H1 (cell line): ENCODE results near the gene ADK. TPM values are rescaled to one million over a fixed set of nuclear protein-coding genes. Genes with fewer than 3 reads are reported as not detected.

Source experiments
- CTCF ChIA-PET: fragments of 300-600 bp; sonication (Branson Sonifier 250); formaldehyde crosslinking; loops from one replicate; lab custom pipeline; 2021; ENCODE audit not compliant: partially characterized antibody; lab: Charles Lee
- POLR2A ChIA-PET: fragments of 300-600 bp; sonication (Branson Sonifier 250); formaldehyde crosslinking; loops from one replicate; lab custom pipeline; 2021; ENCODE audit warnings: inconsistent platforms; ENCODE audit not compliant: partially characterized antibody; lab: Charles Lee
- DNase-seq, 2 experiments: peaks; one replicate each; pipeline versions ENCODE4 v3.0.0 to v3.0.0-alpha.2; 2010 to 2022; ENCODE audit warnings: low spot score in 2 of 2, low read depth in 1 of 2, mixed read lengths in 1 of 2
- FAIRE-seq: peaks from 2 replicates; lab custom pipeline; 2011; peaks lifted over from hg19 to GRCh38; lab: Jason Lieb, UNC
- H2AFZ ChIP-seq: 2 replicates; pipeline ENCODE4 v1.8.1; 2012; ENCODE audit warnings: low read length, inconsistent platforms
- H2AK5ac ChIP-seq: 2 replicates; pipeline ENCODE4 v1.6.1; 2013; ENCODE audit warnings: low read depth, low read length
- H2BK120ac ChIP-seq: replicated peaks from 2 replicates; pipeline ENCODE3; 2013; ENCODE audit warnings: low read depth, low read length, inconsistent platforms
- H2BK12ac ChIP-seq: 2 replicates; pipeline ENCODE4 v1.6.1; 2013; ENCODE audit warnings: low read depth, low read length
- H2BK15ac ChIP-seq: 2 replicates; pipeline ENCODE4 v1.6.1; 2013; ENCODE audit warnings: low read length
- H2BK20ac ChIP-seq: 2 replicates; pipeline ENCODE4 v1.6.1; 2013; ENCODE audit warnings: low read length
- H2BK5ac ChIP-seq: 2 replicates; pipeline ENCODE4 v1.6.1; 2013; ENCODE audit warnings: low read depth, low read length
- H3K14ac ChIP-seq: 2 replicates; pipeline ENCODE4 v1.6.1; 2013; ENCODE audit warnings: inconsistent platforms; ENCODE audit not compliant: insufficient read length
- H3K18ac ChIP-seq: 2 replicates; pipeline ENCODE4 v1.6.1; 2013; ENCODE audit warnings: low read length; ENCODE audit errors: extremely low read depth
- H3K23ac ChIP-seq: 2 replicates; pipeline ENCODE4 v1.6.1; 2013; ENCODE audit warnings: inconsistent platforms; ENCODE audit not compliant: insufficient read length
- H3K23me2 ChIP-seq: 2 replicates; pipeline ENCODE4 v1.6.1; 2013; ENCODE audit warnings: low read depth, low read length
- H3K27ac ChIP-seq: 2 replicates; pipeline ENCODE4 v1.6.1; 2011; ENCODE audit warnings: low read depth, low read length, inconsistent platforms
- H3K27me3 ChIP-seq, 4 experiments: replicated peaks in 1 of 4; 1 replicate in 1 of 4; 2 replicates in 3 of 4; pipeline versions ENCODE4 v1.6.1 to v1.8.1; 2011 to 2013; ENCODE audit warnings: low read length in 3 of 4, mild to moderate bottlenecking in 3 of 4, inconsistent platforms in 2 of 4, mixed read lengths in 2 of 4, moderate library complexity in 1 of 4; ENCODE audit not compliant: control insufficient read depth in 3 of 4, insufficient read depth in 3 of 4; ENCODE audit errors: extremely low read depth in 1 of 4
- H3K36me3 ChIP-seq, 4 experiments: 2 replicates each; pipeline versions ENCODE4 v1.6.1 to v1.8.1; 2011 to 2013; ENCODE audit warnings: mild to moderate bottlenecking in 4 of 4, low read length in 3 of 4, moderate library complexity in 2 of 4, control low read depth in 1 of 4, inconsistent platforms in 1 of 4; ENCODE audit not compliant: insufficient read depth in 4 of 4, control insufficient read depth in 2 of 4
- H3K4ac ChIP-seq: replicated peaks from 2 replicates; pipeline ENCODE3; 2013; ENCODE audit warnings: low read length, low read depth, mixed read lengths, inconsistent platforms; ENCODE audit not compliant: insufficient read length
- H3K4me1 ChIP-seq, 4 experiments: replicated peaks in 1 of 4; 1 replicate in 1 of 4; 2 replicates in 3 of 4; pipeline versions ENCODE4 v1.6.1 to v1.8.1; 2011 to 2013; ENCODE audit warnings: low read length in 3 of 4, inconsistent platforms in 2 of 4, mixed read lengths in 1 of 4; ENCODE audit not compliant: insufficient read depth in 4 of 4, control insufficient read depth in 3 of 4
- H3K4me2 ChIP-seq, 2 experiments: 2 replicates each; pipeline versions ENCODE4 v1.6.1 to v1.8.1; 2011 to 2013; ENCODE audit warnings: low read depth in 2 of 2, low read length in 2 of 2, control low read depth in 1 of 2, inconsistent platforms in 1 of 2, mild to moderate bottlenecking in 1 of 2; ENCODE audit not compliant: insufficient read depth in 1 of 2
- H3K4me3 ChIP-seq, 4 experiments: fragments of 200-600, 300-600 bp in 1 of 4; sonication (generic), shearing (Covaris generic), sonication (Bioruptor Twin) in 1 of 4; 2 replicates each; pipeline versions ENCODE4 v1.5.1 to v1.8.1; 2011 to 2016; ENCODE audit warnings: low read length in 4 of 4, low read depth in 3 of 4, control low read depth in 2 of 4, inconsistent platforms in 2 of 4, mild to moderate bottlenecking in 2 of 4, mixed read lengths in 1 of 4, moderate library complexity in 1 of 4; ENCODE audit not compliant: insufficient read depth in 2 of 4; ENCODE audit errors: extremely low read depth in 1 of 4
- H3K56ac ChIP-seq: replicated peaks from 2 replicates; pipeline ENCODE3; 2013; ENCODE audit warnings: low read depth, mild to moderate bottlenecking, mixed read lengths, low read length, inconsistent platforms; ENCODE audit not compliant: insufficient read length
- H3K79me1 ChIP-seq: 2 replicates; pipeline ENCODE4 v1.6.1; 2013; ENCODE audit warnings: low read depth, low read length, control low read depth
- H3K79me2 ChIP-seq, 2 experiments: 2 replicates each; pipeline versions ENCODE4 v1.6.1 to v1.8.1; 2012 to 2013; ENCODE audit warnings: low read length in 2 of 2, mild to moderate bottlenecking in 2 of 2, inconsistent platforms in 1 of 2; ENCODE audit not compliant: insufficient read depth in 2 of 2, control insufficient read depth in 1 of 2
- H3K9ac ChIP-seq, 4 experiments: replicated peaks in 1 of 4; 1 replicate in 1 of 4; 2 replicates in 3 of 4; pipeline versions ENCODE4 v1.6.1 to v1.8.1; 2011 to 2013; ENCODE audit warnings: low read depth in 3 of 4, low read length in 3 of 4, control low read depth in 2 of 4, mild to moderate bottlenecking in 2 of 4, moderate library complexity in 2 of 4, inconsistent platforms in 1 of 4; ENCODE audit errors: extremely low read depth in 1 of 4
- H3K9me3 ChIP-seq, 2 experiments: 2 replicates each; pipeline versions ENCODE4 v1.6.1 to v1.8.1; 2012 to 2013; ENCODE audit warnings: mild to moderate bottlenecking in 2 of 2, moderate library complexity in 2 of 2, control low read depth in 1 of 2, inconsistent platforms in 1 of 2, low read depth in 1 of 2, low read length in 1 of 2, mixed read lengths in 1 of 2; ENCODE audit not compliant: insufficient read depth in 2 of 2
- H4K20me1 ChIP-seq, 2 experiments: replicated peaks in 1 of 2; 2 replicates each; pipeline versions ENCODE3 to v1.8.1; 2011 to 2013; ENCODE audit warnings: inconsistent platforms in 2 of 2, low read length in 2 of 2, mild to moderate bottlenecking in 1 of 2; ENCODE audit not compliant: insufficient read depth in 2 of 2, control insufficient read depth in 1 of 2
- H4K5ac ChIP-seq: 2 replicates; pipeline ENCODE4 v1.6.1; 2013; ENCODE audit warnings: low read length, low read depth, mixed read lengths, inconsistent platforms; ENCODE audit not compliant: insufficient read length
- H4K8ac ChIP-seq: 2 replicates; pipeline ENCODE4 v1.8.0; 2013; ENCODE audit warnings: mild to moderate bottlenecking, moderate library complexity, low read length, inconsistent platforms; ENCODE audit not compliant: insufficient read depth; ENCODE audit errors: extremely low read depth
- H4K91ac ChIP-seq: replicated peaks from 2 replicates; pipeline ENCODE3; 2013; ENCODE audit warnings: low read length, mixed read lengths, inconsistent platforms; ENCODE audit not compliant: insufficient read length
- ASH2L ChIP-seq: fragments of 200-600, 300-600 bp; sonication (generic); IDR thresholded peaks from one replicate; pipeline ENCODE4 v1.7.1; 2017; ENCODE audit warnings: low read length
- ATF2 ChIP-seq: IDR thresholded peaks from 2 replicates; pipeline ENCODE4 v1.6.1; 2012; ENCODE audit warnings: low read length, inconsistent platforms
- ATF3 ChIP-seq: IDR thresholded peaks from 2 replicates; pipeline ENCODE4 v1.6.1; 2011; ENCODE audit warnings: low read depth, mild to moderate bottlenecking, low read length; ENCODE audit not compliant: insufficient read depth
- CHD2 ChIP-seq: IDR thresholded peaks from 2 replicates; pipeline ENCODE4 v1.6.1; 2012; ENCODE audit warnings: low read length, improper control_type of control experiment
- EZH2 ChIP-seq: fragments of 200-600 bp; sonication (generic); IDR thresholded peaks from 2 replicates; pipeline ENCODE4 v1.7.1; 2012; ENCODE audit warnings: low read depth, mild to moderate bottlenecking, moderate library complexity, low read length, inconsistent platforms; ENCODE audit not compliant: severe bottlenecking
- JUND ChIP-seq: IDR thresholded peaks from 2 replicates; pipeline ENCODE4 v1.6.1; 2011; ENCODE audit warnings: mild to moderate bottlenecking, improper control_type of control experiment, low read length
- MAX ChIP-seq: IDR thresholded peaks from 2 replicates; pipeline ENCODE4 v1.6.1; 2012; ENCODE audit warnings: inconsistent platforms
- POU5F1 ChIP-seq: IDR thresholded peaks from 2 replicates; pipeline ENCODE4 v1.6.1; 2011; ENCODE audit warnings: low read depth, mild to moderate bottlenecking, low read length, moderate library complexity
- RAD21 ChIP-seq, 2 experiments: IDR thresholded peaks in 1 of 2; conservative IDR thresholded peaks in 1 of 2; 2 replicates each; pipeline ENCODE4 v1.6.1; 2011; ENCODE audit warnings: low read depth in 2 of 2, low read length in 2 of 2, improper control_type of control experiment in 1 of 2, inconsistent platforms in 1 of 2, mild to moderate bottlenecking in 1 of 2, moderate library complexity in 1 of 2
- RNF2 ChIP-seq: fragments of 200-900, 300-1000 bp; sonication (generic); IDR thresholded peaks from 2 replicates; pipeline ENCODE4 v1.7.1; 2016; ENCODE audit warnings: borderline replicate concordance, low read depth, mild to moderate bottlenecking, antibody characterized with exemption, low read length; ENCODE audit not compliant: poor library complexity, severe bottlenecking; ENCODE audit errors: missing control alignments
- SP4 ChIP-seq: IDR thresholded peaks from 2 replicates; pipeline ENCODE4 v1.6.1; 2012; ENCODE audit warnings: low read length, inconsistent platforms
- WGBS, 2 experiments: shearing (Covaris generic) in 1 of 2; methylation state at CpG; one replicate each; pipeline versions ENCODE4 v1.1.6 to v1.1.7; 2013 to 2015; ENCODE audit warnings: low lambda C conversion rate in 2 of 2, mixed read lengths in 2 of 2, inconsistent platforms in 1 of 2, low coverage in 1 of 2, missing lambda C conversion rate in 1 of 2; ENCODE audit not compliant: insufficient replicate concordance in 2 of 2, insufficient coverage in 1 of 2, insufficient read length in 1 of 2; ENCODE audit errors: extremely low coverage in 1 of 2, missing lambda C conversion rate in 1 of 2; 5-methylcytosine and 5-hydroxymethylcytosine counted together
- polyA plus RNA-seq, 7 experiments: library from polyadenylated mRNA; depleted of rRNA in 3 of 7; stranded (reverse) in 5 of 7; unstranded in 2 of 7; fragments of >200 nt in 5 of 7; fragments of 200-250 nt in 2 of 7; gene quantifications; 1 replicate in 5 of 7; 2 replicates in 1 of 7; 4 replicates in 1 of 7; pipeline versions ENCODE4 v1.2.1 to v1.2.3, GENCODE V29; 2011 to 2013; ENCODE audit warnings: missing spikeins in 2 of 7, mixed read lengths in 2 of 7
- total RNA-seq: library from RNA; stranded (reverse); fragmentation: NEBNext Ultra II Directional; extraction: Animal tissue kit (Norgen Biotek cat#: 25700); gene quantifications from 2 replicates; pipeline ENCODE4 v1.2.1, GENCODE V29; 2021

The ADK gene
- total and polyA plus RNA-seq, 2 of the 8 experiments (the other 6 are each of a cell fraction or from before 2014, with no cell fraction given) = 12.3 to 42.4 TPM

GRCh38 chr10:74262856-74263255 is 111.8 kb downstream of the ADK start:
- POLR2A ChIA-PET = no interaction called here
- Histone ChIP-seq H2AFZ (no peak overlapping the region), H3K27me3 (no peaks in the 10 kb centered on the region), H3K23ac (no peak overlapping the region), H3K23me2 (no peaks in the 10 kb centered on the region), H4K91ac (no peak overlapping the region), H2AK5ac (no peak overlapping the region), H4K8ac (no peak overlapping the region), H2BK15ac (no peak overlapping the region), H3K79me2 (peaks cover 0 to 8% of the 10 kb centered on the region in 2 experiments; a peak in 2 of 4 replicates), H2BK5ac (no peak overlapping the region), H2BK120ac (no peak overlapping the region), H3K4me3 (no peak overlapping the region), H3K4me2 (no peak overlapping the region), H2BK20ac (no peak overlapping the region), H3K4me1 (no peaks in the 10 kb centered on the region), H2BK12ac (no peak overlapping the region), H3K9ac (no peak overlapping the region), H3K9me3 (no peaks in the 10 kb centered on the region), H3K18ac (no peak overlapping the region), H4K5ac (no peak overlapping the region), H3K36me3 (no peaks in the 10 kb centered on the region), H3K56ac (no peak overlapping the region), H3K79me1 (no peaks in the 10 kb centered on the region), H4K20me1 (no peaks in the 10 kb centered on the region), H3K14ac (no peak overlapping the region), H3K4ac (no peak overlapping the region), H3K27ac (no peak overlapping the region)
- DNase-seq (no peak), FAIRE-seq (no peak)
- whole genome bisulfite sequencing, 2 experiments = 94% methylated on average over 2 of the region's 2 CpGs; no CpG with 5 or more reads in 1 of the 2 experiments
- CTCF ChIA-PET = interaction anchor here (1.5 kb wide), 1 partner anchor 759 kb away, joined by 3 read pairs; no protein-coding TSS in a partner anchor
- TF ChIP-seq POU5F1 (no peak), SP4 (no peak), MAX (no peak), RAD21 (IDR thresholded peaks at IDR 0.05 in 1 of 2, conservative IDR thresholded peaks at IDR 0.05 in 1 of 2; ENCODE audit: low read depth in 2 of 2, low read length in 2 of 2) (no peak), ASH2L (no peak), CHD2 (no peak), JUND (no peak), RNF2 (no peak), EZH2 (no peak), ATF3 (no peak), ATF2 (no peak)
